Breast epithelium (tissue), 3 donors: ENCODE results near the gene ERICH3.

Experiments used
- CTCF ChIP-seq, 3 donors: fragments of 450-650 bp; IDR thresholded peaks; one replicate each; pipeline ENCODE4 v1.5.1; 2016 to 2017; ENCODE audit warnings: antibody characterized with exemption in 3 of 3, mild to moderate bottlenecking in 3 of 3, moderate library complexity in 3 of 3
- POLR2AphosphoS5 ChIP-seq, 3 donors: sonication (generic); formaldehyde crosslinking; IDR thresholded peaks; one replicate each; pipeline ENCODE4 v1.6.1; 2017; ENCODE audit warnings: antibody characterized with exemption in 3 of 3

DNA sequence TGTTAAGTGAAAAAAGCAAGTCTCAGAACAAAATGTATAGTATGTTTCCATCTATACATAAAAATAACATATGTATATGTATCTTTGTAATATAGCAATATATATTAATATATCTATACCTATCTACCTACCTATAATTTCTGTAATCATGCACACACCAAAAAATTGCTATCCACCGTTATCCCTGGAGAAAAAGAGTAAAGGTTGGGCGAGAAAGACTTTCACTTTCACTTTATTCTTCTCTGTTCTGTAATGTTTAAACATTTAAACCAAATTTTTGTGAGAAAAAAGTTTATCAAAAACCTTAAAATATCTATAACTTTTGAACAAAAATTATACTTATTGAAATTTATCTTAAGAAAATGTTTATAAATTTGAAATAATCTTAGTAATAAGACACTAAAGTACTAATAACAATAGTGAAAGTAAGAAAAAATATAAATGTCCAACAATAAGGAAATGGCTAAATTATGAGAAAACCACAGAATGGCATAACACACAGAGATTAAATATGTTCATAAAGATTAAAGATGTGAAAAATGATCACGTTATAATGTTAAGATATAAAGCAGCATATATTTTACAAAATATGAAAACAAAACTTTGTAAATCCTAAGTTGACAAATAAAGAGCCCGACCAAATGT is 87.2 kb downstream of the ERICH3 start:
- TF ChIP-seq CTCF (IDR thresholded peaks at IDR 0.05) (no peak), POLR2AphosphoS5 (IDR thresholded peaks at IDR 0.05) (no peak)
